K562 (cell line): ENCODE data around the gene SPTBN4. TPM values are rescaled to one million over a fixed set of nuclear protein-coding genes. Genes with fewer than 3 reads are reported as not detected.

Experiments used
- CBFA2T3 ChIP-seq: fragments of 450-650 bp; IDR thresholded peaks from 2 replicates; pipeline ENCODE4 v1.6.1; 2017
- ELF2 ChIP-seq: fragments of 250-450 bp; sonication (Bioruptor Pico); IDR thresholded peaks from 2 replicates; pipeline ENCODE4 v1.5.0; 2021; ENCODE audit warnings: mild to moderate bottlenecking
- ESRRA ChIP-seq: fragments of 450-650 bp; IDR thresholded peaks from 2 replicates; pipeline ENCODE4 v1.6.1; 2014; ENCODE audit warnings: low read depth, mild to moderate bottlenecking, moderate library complexity, borderline replicate concordance
- FOXA3 ChIP-seq, 2 experiments: fragments of 450-650 bp in 1 of 2; sonication (generic) in 1 of 2; formaldehyde crosslinking; IDR thresholded peaks in 1 of 2; conservative IDR thresholded peaks in 1 of 2; 2 replicates each; pipeline versions ENCODE4 v1.4.0 to v1.8.0; 2020 to 2022; ENCODE audit warnings: mild to moderate bottlenecking in 2 of 2, missing genetic modification reagents in 1 of 2
- HBP1 ChIP-seq: fragments of 450-650 bp; formaldehyde crosslinking; IDR thresholded peaks from 2 replicates; pipeline ENCODE4 v1.4.0; 2022; ENCODE audit warnings: missing genetic modification characterization
- KDM1A ChIP-seq, 2 experiments: fragments of 450-650 bp; IDR thresholded peaks; 2 replicates each; pipeline ENCODE4 v1.6.1; 2016; ENCODE audit warnings: mild to moderate bottlenecking in 2 of 2
- NCOA6 ChIP-seq: fragments of 450-650 bp; IDR thresholded peaks from 2 replicates; pipeline ENCODE4 v1.6.1; 2017; ENCODE audit warnings: mild to moderate bottlenecking
- SREBF1 ChIP-seq: fragments of 150-350 bp; IDR thresholded peaks from 2 replicates; pipeline ENCODE4 v1.6.1; 2014; ENCODE audit warnings: antibody characterized with exemption, low read depth, low read length, borderline replicate concordance
- THRB ChIP-seq: fragments of 450-650 bp; formaldehyde crosslinking; conservative IDR thresholded peaks from 2 replicates; pipeline ENCODE4 v1.4.0; 2022; ENCODE audit warnings: mild to moderate bottlenecking, missing genetic modification characterization
- TOE1 ChIP-seq, 2 experiments: fragments of 450-650 bp in 1 of 2; sonication (generic) in 1 of 2; formaldehyde crosslinking in 1 of 2; IDR thresholded peaks; 2 replicates each; pipeline versions ENCODE4 v1.7.1 to v1.8.0; 2016 to 2022; ENCODE audit warnings: borderline replicate concordance in 2 of 2, mild to moderate bottlenecking in 2 of 2, antibody characterized with exemption in 1 of 2, inconsistent platforms in 1 of 2, low read depth in 1 of 2, missing genetic modification reagents in 1 of 2, moderate library complexity in 1 of 2
- ZBTB11 ChIP-seq, 3 experiments: fragments of 200-800 bp in 1 of 3; fragments of 250-450 bp in 1 of 3; fragments of 450-650 bp in 1 of 3; sonication (Bioruptor Pico) in 1 of 3; sonication (Bioruptor generic) in 1 of 3; formaldehyde crosslinking in 1 of 3; IDR thresholded peaks; 2 replicates each; pipeline versions ENCODE4 v1.6.1 to v1.8.0; 2016 to 2022; ENCODE audit warnings: mild to moderate bottlenecking in 2 of 3, missing genetic modification characterization in 2 of 3, missing compliant biosample characterization in 1 of 3, moderate library complexity in 1 of 3
- ZBTB33 ChIP-seq: sonication (generic); formaldehyde crosslinking; IDR thresholded peaks from 2 replicates; pipeline ENCODE4 v1.8.1; 2023; ENCODE audit warnings: mild to moderate bottlenecking, missing genetic modification reagents
- ZNF324 ChIP-seq: fragments of 250-450 bp; sonication (Bioruptor Pico); IDR thresholded peaks from 2 replicates; pipeline ENCODE4 v1.4.0; 2020; ENCODE audit warnings: mild to moderate bottlenecking
- ZNF740 ChIP-seq, 3 experiments: fragments of 200-800 bp in 1 of 3; sonication (Bioruptor generic) in 1 of 3; sonication (generic) in 1 of 3; formaldehyde crosslinking in 1 of 3; IDR thresholded peaks; 2 replicates each; pipeline versions ENCODE4 v1.6.1 to v1.8.0; 2016 to 2022; ENCODE audit warnings: mild to moderate bottlenecking in 2 of 3, missing compliant biosample characterization in 2 of 3, missing genetic modification characterization in 2 of 3, missing genetic modification reagents in 1 of 3
- polyA plus RNA-seq, 8 experiments: library from polyadenylated mRNA; depleted of rRNA in 4 of 8; stranded (reverse) in 5 of 8; unstranded in 3 of 8; fragments of >200 nt; fragmentation: Nextera tagmentation in 2 of 8; fragmentation: Illumina TruSeq in 1 of 8; extraction: Ambion mirVana in 2 of 8; extraction: Trizol in 1 of 8; gene quantifications; 2 replicates each; pipeline versions ENCODE4 v1.2.1 to v1.2.3, GENCODE V29; 2011 to 2014; ENCODE audit warnings: inconsistent platforms in 1 of 8, missing spikeins in 1 of 8
- total RNA-seq, 7 experiments: library from RNA; depleted of rRNA in 6 of 7; stranded (reverse); fragments of >200 nt in 6 of 7; fragmentation: Illumina TruSeq in 2 of 7; extraction: Trizol in 2 of 7; gene quantifications; 2 replicates each; pipeline versions ENCODE4 v1.2.1 to v1.2.3, GENCODE V29; 2011 to 2021; ENCODE audit warnings: low replicate concordance in 1 of 7

Gene SPTBN4
- total and polyA plus RNA-seq, 9 of the 15 experiments (the other 6 are each of a cell fraction or from before 2014, with no cell fraction given): 0.01 to 1.5 (median 0.86) TPM

GRCh38 chr19:40612831-40613689, 146.3 kb downstream of the SPTBN4 start (continued):
- TF ChIP-seq ZNF740 (CRISPR knock-in tag; IDR thresholded peaks at IDR 0.05) (no peak), ZNF740 (tag; IDR thresholded peaks at IDR 0.05) (no peak; a peak in 1 of 4 replicates), ZBTB33 (CRISPR knock-in tag) (peak; percentile 49; the same call in 1 of the 2 replicates), HBP1 (CRISPR knock-in tag) (no peak), NCOA6 (peak; percentile 99), SREBF1 (no peak), ESRRA (no peak), ELF2 (CRISPR knock-in tag) (no peak), ZBTB11 (CRISPR knock-in tag; IDR thresholded peaks at IDR 0.05) (peak in 1 of 3 experiments; percentile 92; a peak in 2 of 6 replicates), THRB (CRISPR knock-in tag) (no peak), FOXA3 (CRISPR knock-in tag; conservative IDR thresholded peaks at IDR 0.05 in 1 of 2, IDR thresholded peaks at IDR 0.05 in 1 of 2) (no peak), CBFA2T3 (no peak), KDM1A (IDR thresholded peaks at IDR 0.05) (no peak), ZNF324 (CRISPR knock-in tag) (no peak), TOE1 (IDR thresholded peaks at IDR 0.05; ENCODE audit: borderline replicate concordance) (peak; percentile 89), TOE1 (CRISPR knock-in tag; IDR thresholded peaks at IDR 0.05; ENCODE audit: borderline replicate concordance, low read depth) (no peak)
